Upper lobe of left lung (tissue), 4 donors: ENCODE measurements around the gene NACC2.

Source experiments
- CTCF ChIP-seq, 6 experiments: fragments of 450-650 bp in 4 of 6; fragments of 200-600 bp in 2 of 6; sonication (generic) in 2 of 6; IDR thresholded peaks; one replicate each; pipeline ENCODE4 v1.5.1; 2016 to 2019; ENCODE audit warnings: antibody characterized with exemption in 6 of 6
- POLR2AphosphoS5 ChIP-seq, 2 donors: sonication (generic); formaldehyde crosslinking; IDR thresholded peaks; one replicate each; pipeline ENCODE4 v1.5.1; 2017; ENCODE audit warnings: antibody characterized with exemption in 2 of 2

- TF ChIP-seq POLR2AphosphoS5 (IDR thresholded peaks at IDR 0.05) (no peak), CTCF (IDR thresholded peaks at IDR 0.05) (no peak)
These were observed 16.5 kb downstream of the NACC2 start for GRCh38 chr9:136078498-136079011.
